Measurements from ENCODE around the gene MINDY4. TPM values are rescaled to one million over a fixed set of nuclear protein-coding genes. Genes with fewer than 3 reads are reported as not detected.

The MINDY4 gene
- total and polyA plus RNA-seq, 2 of the 13 experiments (the other 11 are each of a cell fraction or from before 2014, with no cell fraction given): not detected

GRCh38 chr7:30874656-30875302 is 103.6 kb downstream of the MINDY4 start (continued):
- TF ChIP-seq SRSF4 (IDR thresholded peaks at IDR 0.05; ENCODE audit: low read depth, low read length, poor library complexity, severe bottlenecking): no peak
- no peak for TF ChIP-seq ZNF430 (CRISPR knock-in tag; IDR thresholded peaks at IDR 0.05)
- no peak for TF ChIP-seq EZH2 (conservative IDR thresholded peaks at IDR 0.05; ENCODE audit: low read depth, low read length)
- no peak for TF ChIP-seq HOMEZ (CRISPR knock-in tag; IDR thresholded peaks at IDR 0.05; ENCODE audit: low read depth)
- no peak for TF ChIP-seq AGO1 (IDR thresholded peaks at IDR 0.05; ENCODE audit: low read depth, low read length, poor library complexity, severe bottlenecking)

- no peak overlapping the region for H3K27ac ChIP-seq (ENCODE audit: extremely low read length, insufficient read depth, low read length)
- no peak overlapping the region for H3K9ac ChIP-seq (ENCODE audit: insufficient read depth, low read depth, low read length)
- no peaks in the 10 kb centered on the region for H3K9me3 ChIP-seq (ENCODE audit: low read length)
- H3K4me3 ChIP-seq (replicated peaks in 1 of 3; ENCODE audit: insufficient read depth in 1 of 3, low read depth in 2 of 3, low read length in 3 of 3): no peak overlapping the region
- H4K20me1 ChIP-seq (ENCODE audit: insufficient read depth, low read length): no peaks in the 10 kb centered on the region
- ATAC-seq (no peak), DNase-seq (ENCODE audit: low spot score) (no peak), FAIRE-seq (no peak)
- BruUV-seq (replicated peaks): no TSS peak
- CTCF ChIA-PET (ENCODE audit: low intra/inter-chr PET ratio, low total read pairs): no interaction called here
- in situ Hi-C loops (cut with HindIII; ENCODE audit: extremely low pct_ligation_motif_present, low pct_unique_long_range_greater_than_20kb) (no loop called here), intact Hi-C loops (cut with micrococcal nuclease; ENCODE audit: unreplicated experiment) (no loop called here)
- peaks cover 0 to 14% of the 10 kb centered on the region in 2 experiments; a peak in 2 of 5 replicates for H3K27me3 ChIP-seq (ENCODE audit: control insufficient read depth in 1 of 2, insufficient read depth in 2 of 2, low read length in 2 of 2)
- H2AFZ ChIP-seq (ENCODE audit: low read length): no peak overlapping the region
- POLR2A ChIA-PET: no interaction called here
- no peaks in the 10 kb centered on the region for H3K36me3 ChIP-seq (replicated peaks in 1 of 2; ENCODE audit: control insufficient read depth in 1 of 2, insufficient read depth in 2 of 2, low read length in 2 of 2)
- peaks cover 3% of the 10 kb centered on the region for H3K4me1 ChIP-seq (ENCODE audit: insufficient read depth, low read length)
- no peaks in the 10 kb centered on the region for H3K79me2 ChIP-seq (ENCODE audit: insufficient read depth, low read length)
- no peak overlapping the region for H3K4me2 ChIP-seq (ENCODE audit: low read depth, low read length)
- whole genome bisulfite sequencing (ENCODE audit: low lambda C conversion rate): 26% methylated on average over 8 of the region's 9 CpGs
- TF ChIP-seq RARA (CRISPR knock-in tag; IDR thresholded peaks at IDR 0.05) (no peak), ZNF572 (CRISPR knock-in tag; IDR thresholded peaks at IDR 0.05) (no peak), ZBTB40 (IDR thresholded peaks at IDR 0.05) (no peak), ZBTB40 (CRISPR knock-in tag; IDR thresholded peaks at IDR 0.05) (no peak), IRF2 (CRISPR knock-in tag; IDR thresholded peaks at IDR 0.05) (no peak), ZNF121 (CRISPR knock-in tag; IDR thresholded peaks at IDR 0.05) (no peak)
These were observed 106.0 kb downstream of the MINDY4 start for GRCh38 chr7:30877015-30877769.

Measured in HepG2 (cell line).